A673 (cell line): ENCODE measurements around the gene MYH15.

Experiments
- EZH2 ChIP-seq: fragments of 200-600 bp; sonication (generic); IDR thresholded peaks from 2 replicates; pipeline ENCODE4 v1.6.1; 2017; ENCODE audit warnings: borderline replicate concordance, low read depth, mild to moderate bottlenecking, mixed read lengths, antibody characterized with exemption, low read length; ENCODE audit not compliant: poor library complexity, severe bottlenecking
- TF ChIP-seq, protein P1 (sequence below): fragments of 300-800, 200-600 bp; sonication (generic); conservative IDR thresholded peaks from 2 replicates; pipeline ENCODE4 v1.5.1; 2017; ENCODE audit warnings: low read depth, mild to moderate bottlenecking, antibody characterized with exemption, low read length, moderate library complexity, mixed read lengths

DNA sequence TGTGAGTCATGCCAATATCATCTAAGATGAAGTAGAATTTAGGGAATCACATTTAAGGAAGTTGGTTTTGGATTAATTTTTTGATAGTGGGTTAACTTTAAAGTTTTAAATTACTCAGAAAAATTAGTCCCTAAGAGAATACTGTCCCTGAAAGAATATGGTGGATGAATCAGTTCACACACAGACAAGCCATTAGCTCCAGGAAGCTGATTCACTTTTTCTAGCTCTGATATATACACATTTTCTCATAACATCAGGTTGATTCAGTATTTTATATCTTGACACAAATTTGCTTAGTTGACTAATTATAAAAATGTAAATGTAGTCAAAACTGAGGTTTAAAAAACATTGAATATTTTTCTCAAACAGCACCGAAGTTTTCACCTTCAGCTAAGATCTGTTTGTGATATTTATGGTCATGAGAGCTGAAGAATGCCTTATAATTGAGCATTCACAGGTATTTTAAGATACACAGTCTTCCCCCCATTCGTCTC is 55.1 kb downstream of the MYH15 start:
- TF ChIP-seq, protein P1, sequence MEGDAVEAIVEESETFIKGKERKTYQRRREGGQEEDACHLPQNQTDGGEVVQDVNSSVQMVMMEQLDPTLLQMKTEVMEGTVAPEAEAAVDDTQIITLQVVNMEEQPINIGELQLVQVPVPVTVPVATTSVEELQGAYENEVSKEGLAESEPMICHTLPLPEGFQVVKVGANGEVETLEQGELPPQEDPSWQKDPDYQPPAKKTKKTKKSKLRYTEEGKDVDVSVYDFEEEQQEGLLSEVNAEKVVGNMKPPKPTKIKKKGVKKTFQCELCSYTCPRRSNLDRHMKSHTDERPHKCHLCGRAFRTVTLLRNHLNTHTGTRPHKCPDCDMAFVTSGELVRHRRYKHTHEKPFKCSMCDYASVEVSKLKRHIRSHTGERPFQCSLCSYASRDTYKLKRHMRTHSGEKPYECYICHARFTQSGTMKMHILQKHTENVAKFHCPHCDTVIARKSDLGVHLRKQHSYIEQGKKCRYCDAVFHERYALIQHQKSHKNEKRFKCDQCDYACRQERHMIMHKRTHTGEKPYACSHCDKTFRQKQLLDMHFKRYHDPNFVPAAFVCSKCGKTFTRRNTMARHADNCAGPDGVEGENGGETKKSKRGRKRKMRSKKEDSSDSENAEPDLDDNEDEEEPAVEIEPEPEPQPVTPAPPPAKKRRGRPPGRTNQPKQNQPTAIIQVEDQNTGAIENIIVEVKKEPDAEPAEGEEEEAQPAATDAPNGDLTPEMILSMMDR = no peak
- TF ChIP-seq EZH2 = no peak
